GM18909 (cell line): ENCODE results near the gene IRAK4.

Experiments used
- ATAC-seq: cut with Tn5 transposase; IDR thresholded peaks from one replicate; pipeline ENCODE4 v1.9.1; 2021; ENCODE audit warnings: mild to moderate bottlenecking; ENCODE audit not compliant: unreplicated experiment, poor library complexity

The IRAK4 gene

GRCh38 chr12:43763769-43764168 is 5.0 kb downstream of the IRAK4 start:
- ATAC-seq, result no peak

DNA sequence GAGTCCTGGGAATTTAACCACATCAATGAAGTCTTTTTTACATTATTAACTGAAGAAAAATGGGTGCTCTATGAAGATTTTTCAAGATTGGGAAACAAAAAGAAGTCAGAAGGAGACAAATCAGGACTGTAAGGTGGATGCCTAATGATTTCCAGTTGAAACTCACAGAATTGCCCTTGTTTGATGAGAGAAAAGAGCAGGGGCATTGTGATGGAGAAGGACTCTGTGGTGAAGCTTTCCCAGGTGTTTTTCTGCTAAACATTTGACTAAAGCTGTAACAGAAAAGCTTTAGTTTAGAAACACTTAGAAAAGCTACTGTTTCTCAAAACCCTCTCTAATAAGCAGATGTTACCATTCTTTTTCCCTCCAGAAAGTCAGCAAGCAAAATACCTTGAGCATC is 5.8 kb downstream of the IRAK4 start:
- no peak for ATAC-seq

DNA sequence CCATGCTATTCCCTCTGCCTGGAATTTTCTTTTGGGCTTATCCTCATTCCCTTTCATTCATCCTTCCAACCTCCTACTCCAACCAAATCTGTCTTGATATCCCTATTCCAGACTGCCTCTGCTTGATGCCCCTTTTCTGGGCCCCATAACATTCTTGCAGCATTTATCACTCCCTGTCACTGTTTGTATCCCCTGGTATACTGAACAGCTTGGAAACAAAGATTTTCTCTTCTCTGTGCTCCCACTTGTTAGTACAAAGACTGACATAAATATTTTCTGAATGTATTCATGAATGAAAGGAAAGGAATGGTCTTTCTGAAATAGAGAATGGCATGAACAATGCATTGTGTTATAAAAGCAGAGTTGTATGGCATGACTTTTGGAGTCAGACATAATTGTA is 7.5 kb downstream of the IRAK4 start:
- no peak for ATAC-seq

GRCh38 chr12:43776498-43776897 is 17.7 kb downstream of the IRAK4 start:
- ATAC-seq, result peak; percentile 61

DNA sequence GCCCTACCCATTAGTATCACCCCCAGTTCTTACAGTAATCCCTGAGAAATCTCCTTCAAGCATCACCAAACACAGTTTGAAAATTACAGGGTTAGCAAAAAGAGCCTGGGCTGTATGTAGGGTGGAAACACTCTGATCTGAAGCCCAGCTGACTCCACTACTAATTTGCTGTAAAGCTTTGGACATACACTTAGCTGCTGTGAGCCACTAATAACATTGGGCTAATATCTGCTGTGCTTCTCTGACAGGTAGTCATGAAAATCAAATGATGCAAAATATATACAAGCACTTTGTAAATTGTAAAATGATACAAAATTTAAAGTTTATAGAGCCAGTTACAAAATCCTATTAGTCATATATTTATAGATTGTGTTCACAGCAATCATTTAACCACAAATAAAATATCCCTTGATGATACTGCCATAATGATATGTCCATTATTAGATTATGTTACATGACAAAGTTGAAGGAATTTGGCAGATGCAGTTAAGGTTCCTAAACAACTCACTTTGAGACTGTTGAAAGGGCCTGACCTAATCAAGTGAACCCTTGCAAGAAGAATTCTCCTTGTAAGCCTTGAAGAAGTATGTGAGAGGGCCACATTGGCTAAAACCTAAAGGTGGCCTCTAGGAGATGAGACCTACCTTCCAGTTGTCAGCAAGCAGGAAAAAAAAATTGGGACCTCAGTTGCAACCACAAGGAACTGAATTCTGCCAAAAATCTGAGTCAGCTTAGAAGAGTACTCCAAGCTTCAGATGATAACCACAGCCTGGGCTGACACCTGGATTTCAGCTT is 28.3 kb downstream of the IRAK4 start:
- ATAC-seq, result no peak

DNA sequence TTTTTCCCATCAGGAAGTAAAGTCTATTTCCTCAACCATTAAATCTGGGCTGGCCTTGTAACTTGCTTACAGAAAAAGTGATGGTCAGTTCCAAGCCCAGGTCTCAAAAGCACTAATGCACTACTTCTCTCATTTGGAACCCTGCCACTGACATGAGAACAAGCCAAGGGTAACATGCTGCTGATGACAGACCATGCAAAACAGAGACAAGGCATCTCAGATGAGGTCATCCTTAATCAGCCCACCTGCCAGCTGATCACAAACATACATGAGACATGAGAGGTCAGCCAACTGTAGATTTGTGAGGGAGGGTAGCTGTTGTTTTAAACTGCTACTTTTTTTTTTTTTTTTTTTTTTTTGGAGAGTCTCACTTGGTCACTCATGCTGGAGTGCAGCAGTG is 31.2 kb downstream of the IRAK4 start:
- no peak for ATAC-seq

DNA sequence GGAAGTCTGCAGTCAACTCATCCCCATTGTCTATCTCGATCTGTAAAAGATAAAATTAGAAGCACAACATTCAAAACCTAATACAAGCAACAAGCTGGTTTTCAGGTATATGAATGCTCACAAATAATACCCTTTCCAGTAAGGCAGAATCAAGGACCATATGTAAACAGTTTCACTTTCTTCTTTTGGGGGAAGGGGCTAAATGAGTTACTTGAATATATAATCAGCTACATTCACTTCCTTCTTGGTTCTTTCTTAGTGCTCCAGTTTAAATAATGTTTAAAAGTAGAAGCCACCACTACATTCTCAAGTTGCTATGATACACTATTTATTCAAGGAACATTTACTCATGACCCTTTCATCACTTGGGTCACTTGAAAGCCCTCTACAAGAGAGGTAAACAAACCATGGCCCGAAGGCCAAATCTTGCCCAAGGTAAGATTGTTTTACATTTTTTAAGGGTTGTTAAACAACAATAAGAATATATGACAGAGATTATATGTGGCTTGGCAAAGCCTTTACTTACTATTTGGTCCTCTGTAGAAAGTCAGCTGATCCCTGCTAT is 37.0 kb downstream of the IRAK4 start:
- ATAC-seq, result no peak

- ATAC-seq, result no peak
Observed at GRCh38 chr12:43797561-43798217, 38.9 kb downstream of the IRAK4 start.

DNA sequence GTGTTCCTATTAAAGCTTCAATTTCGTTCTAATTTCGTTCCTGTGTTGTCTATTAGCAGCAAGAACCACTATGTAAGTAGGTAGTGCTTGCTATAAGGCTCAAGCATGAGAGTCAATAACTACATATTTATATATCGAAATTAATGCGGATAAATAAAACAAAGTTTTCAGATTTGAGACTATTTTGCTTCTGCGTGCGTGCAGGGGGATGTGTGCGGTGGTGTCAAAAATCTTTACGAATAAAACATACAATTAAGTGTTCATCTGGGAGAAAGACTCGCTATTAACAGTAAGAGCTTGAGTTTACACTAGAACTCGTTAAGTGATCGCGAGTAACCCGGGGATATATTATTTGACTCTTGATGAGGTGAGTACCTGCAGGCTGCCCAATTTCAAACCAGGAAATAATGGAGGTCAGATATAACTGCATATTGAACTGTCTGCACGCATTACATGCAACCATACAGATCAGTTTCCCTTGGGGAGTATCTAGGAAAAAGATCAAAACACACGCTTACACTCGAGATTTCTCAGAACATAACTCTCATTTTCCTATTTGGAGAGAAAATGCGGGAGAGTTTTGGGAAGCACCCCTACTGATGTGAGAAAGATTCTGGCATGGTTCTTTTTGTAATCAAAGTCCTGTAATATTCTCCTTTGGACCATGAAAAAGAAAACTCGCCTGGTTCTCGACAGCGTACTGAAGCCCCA is 46.6 kb downstream of the IRAK4 start:
- no peak for ATAC-seq

GRCh38 chr12:43805860-43806736 is 47.3 kb downstream of the IRAK4 start, which contains the start of gene TWF1:
Gene TWF1 (minus strand): TSS chr12:43806317. CDS start chr12:43806245, 72 bp downstream.
- ATAC-seq, result peak; percentile 96

GRCh38 chr12:43806737-43807072 is 48.0 kb downstream of the IRAK4 start:
- ATAC-seq, result no peak

DNA sequence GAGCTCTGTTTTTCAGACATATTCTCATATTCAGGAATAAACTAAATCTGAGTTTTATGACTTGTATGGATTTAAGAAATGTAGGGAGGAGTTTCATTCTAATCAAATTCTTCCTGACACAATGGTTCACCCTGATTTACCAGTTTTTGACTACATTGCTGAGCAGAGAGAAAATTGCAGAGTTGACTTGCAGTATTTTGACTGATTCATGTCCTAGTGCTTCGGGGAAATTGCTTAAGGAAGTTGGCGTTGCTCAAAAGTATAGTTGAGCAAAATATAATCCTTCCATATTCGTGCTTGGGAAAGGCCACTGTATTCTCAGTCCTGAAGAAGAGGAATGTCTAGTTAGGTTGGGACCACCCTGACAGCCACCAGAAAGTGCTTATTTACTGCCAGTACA is 48.6 kb downstream of the IRAK4 start:
- ATAC-seq, result no peak

DNA sequence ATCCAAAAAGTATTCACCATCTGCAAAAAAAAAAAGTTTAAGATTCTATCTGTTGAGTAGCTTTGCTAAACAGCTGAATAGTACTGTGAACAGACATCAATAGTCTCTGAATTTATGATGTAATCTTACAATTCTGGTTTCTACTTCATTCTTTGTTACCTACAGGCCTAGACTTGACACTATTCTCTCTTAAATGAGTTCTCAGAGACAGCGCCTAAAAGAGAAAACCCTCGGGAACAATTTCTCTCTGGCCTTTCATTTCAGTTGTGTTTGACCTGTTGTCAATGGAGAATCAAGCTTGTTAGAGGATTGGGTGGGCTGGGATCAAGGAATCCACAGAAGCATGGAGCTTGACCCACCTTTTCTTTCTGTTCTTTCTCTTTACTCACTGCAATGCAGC is 53.3 kb downstream of the IRAK4 start:
- ATAC-seq, result no peak

DNA sequence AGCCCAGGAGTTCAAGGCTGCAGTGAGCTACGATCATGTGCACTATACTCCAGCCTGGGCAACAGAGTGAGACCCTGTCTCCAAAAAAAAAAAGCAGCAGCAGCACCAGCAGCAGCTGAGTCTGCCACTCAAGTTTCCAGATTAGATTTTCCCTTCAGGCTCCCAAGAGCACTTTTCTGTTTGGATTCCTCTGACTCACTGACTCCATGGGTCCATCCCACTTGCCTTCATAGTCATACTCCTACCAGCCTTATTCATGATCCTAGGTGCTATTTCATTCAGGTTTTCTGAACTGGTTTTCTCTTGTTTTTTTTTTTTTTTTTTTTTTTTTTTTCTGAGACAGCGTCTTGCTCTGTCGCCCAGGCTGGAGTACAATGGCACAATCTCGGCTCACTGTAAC is 54.2 kb downstream of the IRAK4 start:
- no peak for ATAC-seq

GRCh38 chr12:43815416-43815815 is 56.7 kb downstream of the IRAK4 start:
- no peak for ATAC-seq

DNA sequence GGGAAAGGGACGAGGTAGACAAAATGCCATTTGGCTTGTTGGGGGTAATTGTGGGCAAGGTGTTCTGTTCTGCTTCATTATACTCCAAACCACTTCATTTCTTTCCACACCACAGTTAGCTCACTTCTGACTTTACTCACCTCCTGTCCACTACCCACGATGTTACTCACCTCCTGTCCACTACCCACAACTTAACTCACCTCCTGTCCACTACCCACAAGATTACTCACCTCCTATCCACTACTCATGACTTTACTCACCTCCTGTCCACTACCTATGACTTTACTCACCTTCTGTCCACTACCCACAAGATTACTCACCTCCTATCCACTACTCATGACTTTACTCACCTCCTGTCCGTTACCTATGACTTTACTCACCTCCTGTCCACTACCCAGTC is 57.4 kb downstream of the IRAK4 start:
- no peak for ATAC-seq

DNA sequence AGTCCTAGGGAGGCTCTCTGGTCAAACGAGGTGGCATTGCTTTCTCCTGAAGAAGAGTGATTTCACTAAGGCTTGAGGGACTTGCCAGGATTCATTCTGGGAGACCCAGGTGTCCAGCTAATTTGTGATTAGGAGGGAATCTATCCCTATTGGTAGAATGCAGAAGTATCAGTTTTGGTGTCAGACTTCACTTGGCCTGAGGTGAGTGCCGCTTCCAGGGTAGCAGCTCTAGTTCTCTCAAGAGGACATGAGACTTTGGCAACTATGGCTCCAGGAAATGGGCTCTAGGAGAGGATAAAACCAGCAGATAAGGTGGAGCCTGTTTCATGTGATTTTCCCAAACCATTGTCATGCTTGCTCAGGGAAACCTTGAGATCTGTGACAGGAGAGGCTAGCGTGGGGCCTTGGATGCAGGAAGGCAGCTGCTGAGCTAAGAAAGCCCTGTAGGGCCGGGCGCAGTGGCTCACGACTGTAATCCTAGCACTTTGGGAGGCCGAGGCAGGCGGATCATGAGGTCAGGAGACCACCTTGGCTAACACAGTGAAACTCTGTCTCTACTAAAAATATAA is 65.5 kb downstream of the IRAK4 start:
- ATAC-seq, result no peak

- ATAC-seq, result no peak
Observed at GRCh38 chr12:43826681-43827080, 67.9 kb downstream of the IRAK4 start.

GRCh38 chr12:43827093-43827492 is 68.3 kb downstream of the IRAK4 start:
- ATAC-seq, result no peak
